BJ (cell line): ENCODE results near the gene IL3. TPM values are rescaled to one million over a fixed set of nuclear protein-coding genes. Genes with fewer than 3 reads are reported as not detected.

Experiments used
- CTCF ChIA-PET: fragments of 350-600 bp; formaldehyde crosslinking; extraction: SDS; loops from one replicate; lab custom pipeline; 2021; ENCODE audit warnings: antibody characterized with exemption, inconsistent platforms; lab: Yijun Ruan, JAX
- POLR2A ChIA-PET: fragments of 300-600 bp; sonication (Branson Sonifier 250); formaldehyde crosslinking; extraction: SDS; loops from one replicate; lab custom pipeline; 2021; ENCODE audit warnings: antibody characterized with exemption; lab: Charles Lee
- DNase-seq: peaks from one replicate; pipeline ENCODE4 v3.0.0-alpha.2; 2011; ENCODE audit warnings: low read depth
- H3K27me3 ChIP-seq: 2 replicates; pipeline ENCODE4 v1.6.0; 2011; ENCODE audit warnings: low read length; ENCODE audit not compliant: control insufficient read depth, insufficient read depth
- H3K36me3 ChIP-seq: 2 replicates; pipeline ENCODE4 v1.5.1; 2011; ENCODE audit warnings: low read length; ENCODE audit not compliant: control insufficient read depth, insufficient read depth
- H3K4me3 ChIP-seq: 2 replicates; pipeline ENCODE4 v1.5.1; 2011; ENCODE audit warnings: low read depth, mild to moderate bottlenecking, control low read depth, low read length
- polyA plus RNA-seq: library from polyadenylated mRNA; depleted of rRNA; stranded (reverse); fragments of >200 nt; gene quantifications from 2 replicates; pipeline ENCODE4 v1.2.3, GENCODE V29; 2011
- TF ChIP-seq, protein P1 (sequence below): IDR thresholded peaks from 2 replicates; pipeline ENCODE4 v1.5.1; 2011; ENCODE audit warnings: low read depth, mild to moderate bottlenecking, control low read depth, inconsistent platforms, low read length, moderate library complexity; ENCODE audit not compliant: insufficient read depth

Gene IL3
- polyA plus RNA-seq, 1 experiment: not detected

DNA sequence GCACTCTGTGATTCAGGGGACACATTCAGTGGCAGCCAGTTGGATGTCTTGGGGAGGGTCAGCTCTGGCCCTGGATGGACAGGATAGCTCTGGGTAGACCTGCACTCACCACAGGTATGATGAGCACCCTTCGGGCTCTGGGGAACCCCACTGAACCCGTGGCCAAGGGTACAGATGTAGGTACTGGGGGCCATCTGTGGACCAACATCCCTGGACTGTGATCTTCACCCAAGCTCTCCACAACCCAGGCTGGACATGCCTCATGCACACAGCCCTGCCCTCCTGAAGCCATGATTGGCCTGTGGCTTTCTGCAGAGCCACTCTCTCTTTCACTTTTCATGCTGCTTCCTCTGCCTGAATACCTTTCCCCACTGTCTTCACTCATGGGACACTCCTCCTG, 33.4 kb upstream of the IL3 start:
- H3K4me3 ChIP-seq: no peak overlapping the region
- ChIA-PET CTCF (no interaction called here), POLR2A (no interaction called here)
- DNase-seq: no peak
- H3K36me3 ChIP-seq: no peaks in the 10 kb centered on the region
- TF ChIP-seq, protein P1, sequence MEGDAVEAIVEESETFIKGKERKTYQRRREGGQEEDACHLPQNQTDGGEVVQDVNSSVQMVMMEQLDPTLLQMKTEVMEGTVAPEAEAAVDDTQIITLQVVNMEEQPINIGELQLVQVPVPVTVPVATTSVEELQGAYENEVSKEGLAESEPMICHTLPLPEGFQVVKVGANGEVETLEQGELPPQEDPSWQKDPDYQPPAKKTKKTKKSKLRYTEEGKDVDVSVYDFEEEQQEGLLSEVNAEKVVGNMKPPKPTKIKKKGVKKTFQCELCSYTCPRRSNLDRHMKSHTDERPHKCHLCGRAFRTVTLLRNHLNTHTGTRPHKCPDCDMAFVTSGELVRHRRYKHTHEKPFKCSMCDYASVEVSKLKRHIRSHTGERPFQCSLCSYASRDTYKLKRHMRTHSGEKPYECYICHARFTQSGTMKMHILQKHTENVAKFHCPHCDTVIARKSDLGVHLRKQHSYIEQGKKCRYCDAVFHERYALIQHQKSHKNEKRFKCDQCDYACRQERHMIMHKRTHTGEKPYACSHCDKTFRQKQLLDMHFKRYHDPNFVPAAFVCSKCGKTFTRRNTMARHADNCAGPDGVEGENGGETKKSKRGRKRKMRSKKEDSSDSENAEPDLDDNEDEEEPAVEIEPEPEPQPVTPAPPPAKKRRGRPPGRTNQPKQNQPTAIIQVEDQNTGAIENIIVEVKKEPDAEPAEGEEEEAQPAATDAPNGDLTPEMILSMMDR: no peak
- H3K27me3 ChIP-seq: peaks cover 5% of the 10 kb centered on the region

DNA sequence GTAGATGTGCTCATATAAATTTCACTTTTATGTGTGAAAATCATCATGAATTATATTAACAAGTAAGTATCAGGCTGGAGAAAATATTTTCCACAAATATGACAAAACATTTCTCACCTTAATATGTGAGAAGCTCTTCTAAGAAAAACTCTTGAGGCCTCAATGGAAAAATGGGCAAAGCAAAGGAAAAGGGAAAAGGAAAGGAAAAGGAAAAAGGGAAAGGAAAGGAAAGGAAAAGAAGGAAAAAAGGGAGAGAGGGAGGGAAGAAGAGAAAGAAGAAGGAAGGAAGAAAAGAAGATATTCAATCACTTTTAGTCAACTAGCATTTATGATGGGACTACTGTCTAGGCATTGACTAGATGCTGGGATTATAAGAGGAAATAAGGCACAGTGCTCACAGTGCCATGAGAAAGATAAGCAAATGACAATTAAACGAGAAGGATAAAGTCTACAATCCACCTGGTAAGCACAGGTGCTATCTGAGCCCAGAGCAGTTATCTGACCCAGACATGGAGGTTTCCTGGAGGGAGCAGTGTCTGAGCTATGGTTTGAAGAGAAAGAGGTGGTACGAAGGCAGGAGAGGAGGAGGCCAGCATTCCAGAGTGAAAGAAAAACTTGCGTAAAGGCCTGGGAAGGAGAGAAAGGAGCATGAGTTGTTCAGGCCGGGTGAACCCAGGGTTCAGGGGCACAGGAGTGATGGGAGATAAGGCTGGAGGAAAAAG, 30.7 kb upstream of the IL3 start:
- ChIA-PET POLR2A (no interaction called here), CTCF (interaction anchor here (0.6 to 0.7 kb wide), 2 partner anchors 138 to 1130 kb away, joined by 3 to 7 read pairs; no protein-coding TSS in a partner anchor)
- DNase-seq: no peak
- Histone ChIP-seq H3K36me3 (no peaks in the 10 kb centered on the region), H3K27me3 (peaks cover 5% of the 10 kb centered on the region), H3K4me3 (no peak overlapping the region)
- TF ChIP-seq, protein P1: no peak

- CTCF ChIA-PET: no interaction called here
- Histone ChIP-seq H3K27me3 (peaks cover 5% of the 10 kb centered on the region), H3K36me3 (no peaks in the 10 kb centered on the region), H3K4me3 (no peak overlapping the region)
- DNase-seq: no peak
- TF ChIP-seq, protein P1: no peak
- POLR2A ChIA-PET: no interaction called here
These were observed 29.8 kb upstream of the IL3 start for GRCh38 chr5:132030610-132031009.

- H3K36me3 ChIP-seq: no peaks in the 10 kb centered on the region
- peaks cover 5% of the 10 kb centered on the region for H3K27me3 ChIP-seq
- DNase-seq: no peak
- CTCF ChIA-PET: no interaction called here
- TF ChIP-seq, protein P1: no peak
- POLR2A ChIA-PET: no interaction called here
- no peak overlapping the region for H3K4me3 ChIP-seq
These were observed 28.3 kb upstream of the IL3 start for GRCh38 chr5:132032196-132032595.

- CTCF ChIA-PET: no interaction called here
- POLR2A ChIA-PET: no interaction called here
- no peaks in the 10 kb centered on the region for H3K36me3 ChIP-seq
- TF ChIP-seq, protein P1: no peak
- no peak for DNase-seq
- H3K4me3 ChIP-seq: no peak overlapping the region
- H3K27me3 ChIP-seq: peaks cover 5% of the 10 kb centered on the region
These were observed 27.3 kb upstream of the IL3 start for GRCh38 chr5:132033122-132033521.
